Common myeloid progenitor, CD34-positive (primary cell): Measurements from ENCODE around the gene PTPDC1.
"Not testable (repeated sequence)": the region's sequence is repeated elsewhere in the genome, so short reads cannot be mapped to it uniquely, and the experiment has no call there.

Experiments used
- CTCF ChIA-PET: fragments of 350-600 bp; sonication (Branson Sonifier 250); formaldehyde crosslinking; loops from one replicate; lab custom pipeline; 2021; ENCODE audit warnings: antibody characterized with exemption; lab: Charles Lee
- POLR2A ChIA-PET: fragments of 350-600 bp; sonication (Branson Sonifier 250); formaldehyde crosslinking; loops from one replicate; lab custom pipeline; 2021; ENCODE audit warnings: antibody characterized with exemption; lab: Charles Lee
- DNase-seq, 3 donors: peaks; one replicate each; pipeline versions ENCODE4 v3.0.0 to v3.0.0-alpha.2; 2013
- H3K27ac ChIP-seq, 2 experiments: 1 replicate in 1 of 2; 2 replicates in 1 of 2; pipeline ENCODE4 v1.7.0; 2013; ENCODE audit warnings: inconsistent platforms in 2 of 2, low read length in 2 of 2, mild to moderate bottlenecking in 2 of 2, low read depth in 1 of 2, moderate library complexity in 1 of 2; ENCODE audit not compliant: severe bottlenecking in 2 of 2, insufficient read depth in 1 of 2, poor library complexity in 1 of 2
- H3K27me3 ChIP-seq, 5 experiments: replicated peaks in 2 of 5; 1 replicate in 3 of 5; 2 replicates in 2 of 5; pipeline versions ENCODE4 v1.6.1 to v1.7.0; 2013; ENCODE audit warnings: low read length in 4 of 5, mild to moderate bottlenecking in 2 of 5, moderate library complexity in 2 of 5, inconsistent platforms in 1 of 5; ENCODE audit not compliant: insufficient read depth in 5 of 5, control insufficient read depth in 4 of 5
- H3K36me3 ChIP-seq, 4 experiments: 1 replicate in 2 of 4; 2 replicates in 2 of 4; pipeline versions ENCODE4 v1.6.1 to v1.7.0; 2013; ENCODE audit warnings: low read length in 3 of 4, control low read depth in 1 of 4, mild to moderate bottlenecking in 1 of 4; ENCODE audit not compliant: control insufficient read depth in 4 of 4, insufficient read depth in 4 of 4
- H3K4me1 ChIP-seq, 4 experiments: 1 replicate in 3 of 4; 2 replicates in 1 of 4; pipeline versions ENCODE4 v1.6.1 to v1.7.1; 2013; ENCODE audit warnings: low read length in 3 of 4, mild to moderate bottlenecking in 3 of 4, control low read depth in 1 of 4, inconsistent platforms in 1 of 4, moderate library complexity in 1 of 4; ENCODE audit not compliant: control insufficient read depth in 4 of 4, insufficient read depth in 4 of 4; ENCODE audit errors: control extremely low read depth in 1 of 4
- H3K4me3 ChIP-seq, 7 experiments: 1 replicate in 4 of 7; 2 replicates in 3 of 7; pipeline versions ENCODE4 v1.5.1 to v1.7.0; 2013; ENCODE audit warnings: mild to moderate bottlenecking in 7 of 7, low read length in 6 of 7, moderate library complexity in 6 of 7, inconsistent platforms in 2 of 7, low read depth in 2 of 7, control low read depth in 1 of 7; ENCODE audit not compliant: insufficient read depth in 4 of 7, control insufficient read depth in 1 of 7; ENCODE audit errors: extremely low read depth in 1 of 7
- H3K9me3 ChIP-seq, 5 experiments: 1 replicate in 4 of 5; 2 replicates in 1 of 5; pipeline versions ENCODE4 v1.6.1 to v1.7.1; 2013; ENCODE audit warnings: low read length in 4 of 5, mild to moderate bottlenecking in 2 of 5, inconsistent platforms in 1 of 5, low read depth in 1 of 5, moderate library complexity in 1 of 5; ENCODE audit not compliant: control insufficient read depth in 4 of 5, insufficient read depth in 2 of 5; ENCODE audit errors: control extremely low read depth in 1 of 5
- WGBS: methylation state at CpG from one replicate; pipeline ENCODE4 v1.1.5; 2013; ENCODE audit not compliant: insufficient coverage; 5-methylcytosine and 5-hydroxymethylcytosine counted together

PTPDC1 gene

GRCh38 chr9:94086486-94087345, 2.5 kb downstream of the PTPDC1 start:
- Histone ChIP-seq H3K27me3 (no peaks in the 10 kb centered on the region), H3K4me3 (no peak overlapping the region), H3K27ac (no peak overlapping the region), H3K4me1 (no peaks in the 10 kb centered on the region), H3K36me3 (peaks cover 0 to 3% (median 0%) of the 10 kb centered on the region in 4 experiments), H3K9me3 (no peaks in the 10 kb centered on the region)
- ChIA-PET CTCF (interaction anchor here (0.6 kb wide), 1 partner anchor 75 kb away, joined by 3 read pairs; no protein-coding TSS in a partner anchor), POLR2A (no interaction called here)
- WGBS = 83% methylated on average over 1 of the region's 3 CpGs
- no peak for DNase-seq

DNA sequence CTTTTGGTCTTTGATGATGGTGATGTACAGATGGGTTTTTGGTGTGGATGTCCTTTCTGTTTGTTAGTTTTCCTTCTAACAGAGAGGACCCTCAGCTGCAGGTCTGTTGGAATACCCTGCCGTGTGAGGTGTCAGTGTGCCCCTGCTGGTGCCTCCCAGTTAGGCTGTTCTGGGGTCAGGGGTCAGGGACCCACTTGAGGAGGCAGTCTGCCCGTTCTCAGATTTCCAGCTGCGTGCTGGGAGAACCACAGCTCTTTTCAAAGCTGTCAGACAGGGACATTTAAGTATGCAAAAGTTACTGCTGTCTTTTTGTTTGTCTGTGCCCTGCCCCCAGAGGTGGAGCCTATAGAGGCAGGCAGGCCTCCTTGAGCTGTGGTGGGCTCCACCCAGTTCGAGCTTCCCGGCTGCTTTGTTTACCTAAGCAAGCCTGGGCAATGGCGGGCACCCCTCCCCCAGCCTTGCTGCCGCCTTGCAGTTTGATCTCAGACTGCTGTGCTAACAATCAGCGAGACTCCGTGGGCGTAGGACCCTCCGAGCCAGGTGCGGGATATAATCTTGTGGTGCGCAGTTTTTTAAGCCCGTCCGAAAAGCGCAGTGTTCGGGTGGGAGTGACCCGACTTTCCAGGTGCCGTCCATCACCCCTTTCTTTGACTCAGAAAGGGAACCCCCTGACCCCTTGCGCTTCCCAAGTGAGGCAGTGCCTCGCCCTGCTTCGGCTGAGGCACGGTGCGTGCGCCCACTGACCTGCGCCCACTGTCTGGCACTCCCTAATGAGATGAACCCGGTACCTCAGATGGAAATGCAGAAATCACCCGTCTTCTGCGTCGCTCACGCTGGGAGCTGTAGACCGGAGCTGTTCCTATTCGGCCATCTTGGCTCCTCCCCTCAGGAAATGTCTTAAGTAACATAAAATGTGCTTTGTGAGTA, 10.2 kb downstream of the PTPDC1 start:
- H3K27me3 ChIP-seq, H3K36me3 ChIP-seq, H3K27ac ChIP-seq, DNase-seq, CTCF ChIA-PET, H3K9me3 ChIP-seq, H3K4me3 ChIP-seq, H3K4me1 ChIP-seq, POLR2A ChIA-PET: not testable (repeated sequence)
- WGBS = 98% methylated on average over 15 of the region's 33 CpGs

GRCh38 chr9:94096819-94097577, 12.7 kb downstream of the PTPDC1 start:
- no peak overlapping the region for H3K27ac ChIP-seq
- DNase-seq = no peak

GRCh38 chr9:94097788-94098414, 13.6 kb downstream of the PTPDC1 start:
- Histone ChIP-seq H3K27ac (no peak overlapping the region), H3K4me3 (no peak overlapping the region), H3K27me3 (no peaks in the 10 kb centered on the region), H3K36me3 (peaks cover 0 to 3% (median 2%) of the 10 kb centered on the region in 4 experiments), H3K4me1 (peaks cover 0 to 7% (median 0%) of the 10 kb centered on the region in 4 experiments), H3K9me3 (no peaks in the 10 kb centered on the region)
- 94% methylated on average over 6 of the region's 6 CpGs for WGBS
- ChIA-PET CTCF (no interaction called here), POLR2A (no interaction called here)
- no peak for DNase-seq

More at GRCh38 chr9:94096819-94097577, 12.7 kb downstream of the PTPDC1 start:
- CTCF ChIA-PET = no interaction called here
- H3K9me3 ChIP-seq = no peaks in the 10 kb centered on the region
- no peaks in the 10 kb centered on the region for H3K27me3 ChIP-seq
- no peak overlapping the region for H3K4me3 ChIP-seq
- 100% methylated on average over 3 of the region's 9 CpGs for WGBS
- peaks cover 0 to 3% (median 2%) of the 10 kb centered on the region in 4 experiments for H3K36me3 ChIP-seq
- POLR2A ChIA-PET = no interaction called here
- peaks cover 0 to 7% (median 0%) of the 10 kb centered on the region in 4 experiments for H3K4me1 ChIP-seq

DNA sequence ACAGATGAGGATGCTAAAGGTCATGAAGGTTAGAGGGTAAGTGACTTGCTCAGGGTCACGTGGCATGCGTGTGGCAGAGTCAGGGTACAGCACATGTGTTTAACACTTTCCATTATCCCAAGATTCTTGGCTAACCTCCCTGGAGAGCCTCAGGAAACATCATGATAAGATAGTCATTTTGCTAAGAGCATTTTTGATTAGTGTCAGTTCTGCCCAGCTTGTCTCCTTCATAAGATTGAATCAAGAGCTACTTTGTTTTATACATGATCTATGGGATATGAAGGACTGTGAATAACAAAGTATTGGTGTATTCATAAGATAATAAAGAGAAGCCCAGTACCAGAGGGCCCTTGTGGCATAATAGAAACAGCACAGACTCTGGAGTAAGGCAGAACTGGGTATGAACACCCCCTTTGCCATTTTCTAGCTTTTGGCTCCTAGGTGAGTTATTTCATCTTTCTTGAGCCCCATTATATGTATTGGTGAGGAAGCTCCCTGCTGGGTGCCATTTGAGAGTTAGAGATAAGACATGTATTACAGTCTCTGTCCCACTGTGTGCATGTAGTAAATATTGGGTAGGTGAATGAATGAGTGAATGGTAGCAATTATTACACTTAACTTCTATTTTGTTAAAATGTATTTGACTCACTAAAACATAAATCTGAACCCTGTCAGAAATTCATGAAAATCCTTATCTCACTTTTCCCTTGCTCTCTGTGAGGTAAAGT, 16.1 kb downstream of the PTPDC1 start:
- CTCF ChIA-PET = interaction anchor here (1.6 kb wide), 1 partner anchor 112 kb away, joined by 4 read pairs; no protein-coding TSS in a partner anchor
- peaks cover 0 to 7% (median 0%) of the 10 kb centered on the region in 4 experiments for H3K4me1 ChIP-seq
- H3K27me3 ChIP-seq = no peaks in the 10 kb centered on the region
- H3K27ac ChIP-seq = no peak overlapping the region
- 100% methylated on average over 2 of the region's 2 CpGs for WGBS
- peaks cover 0 to 2% (median under 1%) of the 10 kb centered on the region in 4 experiments for H3K36me3 ChIP-seq
- POLR2A ChIA-PET = interaction anchor here (0.6 kb wide), 1 partner anchor 84 kb away, joined by 3 read pairs; no protein-coding TSS in a partner anchor
- no peak for DNase-seq
- H3K4me3 ChIP-seq = no peak overlapping the region
- H3K9me3 ChIP-seq = no peaks in the 10 kb centered on the region
